NCI-H1105 treated with DMSO at 0.1 percent for 48 hours (cell line): ENCODE results near the gene CHERP.

Source experiments
- DNase-seq: peaks from one replicate; lab custom pipeline; 2025; lab: John Stamatoyannopoulos, UW

CHERP gene, protein sequence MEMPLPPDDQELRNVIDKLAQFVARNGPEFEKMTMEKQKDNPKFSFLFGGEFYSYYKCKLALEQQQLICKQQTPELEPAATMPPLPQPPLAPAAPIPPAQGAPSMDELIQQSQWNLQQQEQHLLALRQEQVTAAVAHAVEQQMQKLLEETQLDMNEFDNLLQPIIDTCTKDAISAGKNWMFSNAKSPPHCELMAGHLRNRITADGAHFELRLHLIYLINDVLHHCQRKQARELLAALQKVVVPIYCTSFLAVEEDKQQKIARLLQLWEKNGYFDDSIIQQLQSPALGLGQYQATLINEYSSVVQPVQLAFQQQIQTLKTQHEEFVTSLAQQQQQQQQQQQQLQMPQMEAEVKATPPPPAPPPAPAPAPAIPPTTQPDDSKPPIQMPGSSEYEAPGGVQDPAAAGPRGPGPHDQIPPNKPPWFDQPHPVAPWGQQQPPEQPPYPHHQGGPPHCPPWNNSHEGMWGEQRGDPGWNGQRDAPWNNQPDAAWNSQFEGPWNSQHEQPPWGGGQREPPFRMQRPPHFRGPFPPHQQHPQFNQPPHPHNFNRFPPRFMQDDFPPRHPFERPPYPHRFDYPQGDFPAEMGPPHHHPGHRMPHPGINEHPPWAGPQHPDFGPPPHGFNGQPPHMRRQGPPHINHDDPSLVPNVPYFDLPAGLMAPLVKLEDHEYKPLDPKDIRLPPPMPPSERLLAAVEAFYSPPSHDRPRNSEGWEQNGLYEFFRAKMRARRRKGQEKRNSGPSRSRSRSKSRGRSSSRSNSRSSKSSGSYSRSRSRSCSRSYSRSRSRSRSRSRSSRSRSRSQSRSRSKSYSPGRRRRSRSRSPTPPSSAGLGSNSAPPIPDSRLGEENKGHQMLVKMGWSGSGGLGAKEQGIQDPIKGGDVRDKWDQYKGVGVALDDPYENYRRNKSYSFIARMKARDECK

DNA sequence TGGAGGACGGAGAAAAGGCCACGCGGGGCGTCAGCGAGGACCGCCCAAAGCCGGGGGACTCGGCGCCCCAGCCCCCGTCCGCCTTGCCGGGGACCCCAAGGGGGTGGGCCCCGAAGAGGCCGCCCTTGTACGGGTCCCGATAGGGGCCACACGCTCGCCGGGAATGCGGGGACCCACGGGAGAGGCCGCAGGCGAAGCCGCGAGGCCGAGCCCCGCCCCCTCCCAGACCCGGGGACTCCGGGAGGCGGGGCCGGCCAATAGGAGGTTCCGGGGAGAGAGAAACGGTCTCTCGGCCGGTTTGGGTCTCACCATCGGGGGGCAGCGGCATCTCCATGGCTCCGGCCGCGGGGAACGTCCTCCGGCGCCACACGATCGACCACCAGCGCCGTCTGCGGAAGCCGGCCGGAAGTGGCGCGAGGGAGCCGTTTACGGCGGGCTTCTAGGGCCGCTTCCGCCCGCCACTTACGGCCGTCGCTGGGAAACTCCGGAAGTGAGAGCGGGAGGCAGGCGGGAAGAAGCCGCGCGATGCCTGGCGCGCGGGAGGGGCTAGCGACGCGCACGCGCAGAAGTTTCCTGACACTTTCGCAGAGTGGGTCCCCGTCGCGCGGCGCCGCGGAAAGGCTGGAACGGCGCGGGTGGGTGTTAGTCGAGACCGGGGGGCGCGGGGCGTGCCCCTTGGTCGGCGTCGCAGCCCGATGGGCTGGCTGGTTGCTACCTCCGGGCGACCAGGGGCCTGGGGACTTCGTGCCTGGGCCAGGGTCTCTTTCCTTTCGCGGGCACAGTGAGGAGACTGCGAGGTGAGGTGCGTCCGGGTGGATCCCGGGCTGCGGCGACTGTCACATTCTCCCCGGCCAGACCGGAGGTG lies at the start of gene CHERP:
Gene CHERP (minus strand): TSS at position 393 of the 865 bp plus-strand sequence. CDS start 59 bp downstream, at position 334.
- DNase-seq, result peak; percentile 93

DNA sequence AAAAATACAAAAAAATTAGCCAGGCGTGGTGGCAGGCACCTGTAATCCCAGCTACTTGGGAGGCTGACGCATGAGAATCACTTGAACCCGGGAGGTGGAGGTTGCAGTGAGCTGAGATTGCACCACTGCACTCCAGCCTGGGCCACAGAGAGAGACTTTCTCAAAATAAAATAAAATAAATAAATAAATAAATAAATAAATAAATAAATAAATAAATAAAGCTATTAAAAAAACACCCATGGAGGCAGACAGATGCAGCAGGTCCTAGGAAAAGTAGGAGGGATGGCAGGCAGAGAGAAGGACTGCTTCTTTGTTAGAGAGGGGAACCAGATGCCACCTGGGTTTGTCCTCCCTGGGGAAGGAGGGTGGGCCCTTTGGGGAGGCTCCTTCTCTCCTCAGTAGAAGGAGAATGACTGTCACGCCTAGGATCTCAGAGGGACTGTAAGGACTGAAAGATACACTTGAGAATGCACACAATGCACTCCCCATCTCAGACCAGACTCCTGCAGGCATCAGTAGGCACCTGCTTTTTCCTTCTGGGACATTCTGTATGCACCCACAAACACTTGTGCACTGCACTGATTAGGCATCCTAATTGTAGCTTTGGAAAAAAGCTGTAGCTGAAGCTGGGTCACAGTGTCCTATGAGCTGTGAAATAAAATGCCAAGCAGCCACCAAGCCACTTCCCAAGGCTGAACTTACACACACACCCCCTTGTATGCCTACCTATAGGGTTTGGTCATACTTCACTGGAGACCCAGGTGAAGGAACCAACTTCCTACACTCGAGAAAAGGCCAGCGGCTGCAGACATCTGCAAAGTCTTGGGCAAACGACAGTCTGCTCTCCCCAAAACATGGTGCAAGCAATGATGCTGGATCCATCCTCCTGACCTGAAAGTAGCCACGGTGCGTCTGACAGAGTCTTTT lies 48.9 kb upstream of the CHERP start:
- no peak for DNase-seq

DNA sequence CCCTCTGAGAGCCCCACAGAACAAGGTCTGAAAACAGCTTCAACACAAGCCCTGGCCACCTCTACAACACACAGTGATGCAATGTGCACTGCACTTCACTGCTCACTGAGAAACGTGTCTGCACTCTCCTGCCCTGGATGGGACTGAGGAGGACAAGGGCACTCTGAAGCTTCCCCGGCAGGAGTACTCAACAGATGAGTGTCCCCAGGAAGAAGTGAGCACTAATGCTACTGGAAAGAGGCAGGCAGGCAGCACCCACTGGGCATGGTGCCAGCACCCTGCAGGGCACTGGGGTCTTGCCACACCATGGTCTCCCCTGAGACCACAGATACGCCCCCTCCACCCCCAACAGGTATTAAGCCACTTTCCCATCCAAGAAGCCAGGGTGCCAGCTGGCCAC lies 47.7 kb upstream of the CHERP start:
- peak; percentile 30 for DNase-seq

DNA sequence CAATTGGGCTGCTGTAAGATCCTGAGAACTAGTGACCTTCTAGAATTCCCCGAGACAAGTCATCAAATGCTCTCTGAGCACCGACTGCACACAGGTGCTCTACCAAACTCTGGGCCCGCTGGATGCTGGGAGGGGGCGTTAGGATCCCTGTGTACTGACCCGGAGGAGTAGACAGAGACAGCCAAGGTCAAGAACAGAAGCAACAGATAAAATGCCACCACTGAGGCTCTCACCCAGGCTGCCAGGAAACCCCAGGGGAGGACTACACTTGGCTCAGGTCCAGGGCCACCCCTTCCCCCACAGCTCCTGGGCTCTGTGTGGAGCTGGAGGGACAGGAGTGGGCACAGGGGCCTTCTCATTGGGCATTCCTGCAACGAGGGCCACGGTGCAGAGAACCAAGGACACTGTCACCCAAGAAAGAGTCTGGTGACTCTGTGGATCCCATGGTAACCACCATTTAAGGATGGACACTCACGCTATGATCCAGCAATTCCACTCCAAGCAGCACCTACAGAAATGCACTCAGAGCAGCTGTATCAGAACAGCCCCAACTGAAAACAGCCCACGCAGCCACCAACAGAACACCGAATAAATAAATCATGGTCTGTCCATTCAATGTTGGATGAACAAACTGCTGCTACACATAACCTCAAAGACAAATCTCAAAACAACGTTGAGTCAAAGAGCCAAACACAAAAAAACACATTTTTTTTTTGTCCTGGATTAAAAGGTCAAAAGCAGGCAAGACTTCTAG lies 46.8 kb upstream of the CHERP start:
- no peak for DNase-seq

DNA sequence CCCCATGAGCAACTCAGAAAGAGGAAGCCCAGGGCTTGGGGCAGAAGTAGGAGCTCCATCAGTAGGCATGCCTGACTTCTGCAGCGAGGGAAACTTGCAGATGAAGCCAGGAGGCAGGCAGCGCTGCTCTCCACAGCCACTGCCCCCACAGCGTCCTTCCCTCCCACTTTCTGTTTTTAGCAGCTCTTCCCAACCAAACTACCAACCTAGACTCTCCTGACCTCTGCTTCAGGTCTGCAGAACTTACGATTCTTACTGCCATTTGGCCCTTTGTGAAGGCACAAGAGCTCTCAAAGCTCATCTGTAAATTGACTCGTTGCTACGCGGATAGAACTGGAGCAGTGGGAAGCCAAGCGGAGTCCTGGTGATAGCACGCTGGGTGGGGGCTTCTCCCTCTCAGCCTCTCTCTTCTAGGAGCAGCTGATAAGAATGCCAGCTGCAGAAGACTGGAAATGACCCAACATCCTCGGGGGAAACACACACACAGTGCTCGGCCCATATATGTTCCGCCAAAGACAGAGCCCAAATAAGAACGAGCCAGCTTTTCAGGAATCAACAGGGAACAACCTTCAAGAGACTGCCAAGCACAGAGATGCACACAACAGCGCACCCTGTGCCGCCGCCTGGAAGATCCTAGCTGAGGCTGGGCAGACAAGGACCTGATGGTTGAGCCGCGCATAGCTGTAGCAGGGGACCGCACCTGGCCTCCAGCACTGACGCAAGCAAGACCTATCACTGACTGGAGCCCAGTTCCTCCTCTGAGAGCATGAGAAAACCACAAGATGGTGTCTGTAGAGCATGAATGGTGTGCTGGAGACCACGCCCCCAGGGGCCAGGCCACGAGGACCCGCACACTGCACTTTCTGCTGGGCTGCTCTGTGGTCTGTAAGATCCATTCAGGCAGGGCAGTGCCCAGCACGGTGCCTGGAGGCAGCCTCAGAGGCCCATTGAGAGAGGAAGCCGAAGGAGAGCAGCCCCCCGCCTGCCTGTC lies 45.9 kb upstream of the CHERP start:
- DNase-seq, result no peak

DNA sequence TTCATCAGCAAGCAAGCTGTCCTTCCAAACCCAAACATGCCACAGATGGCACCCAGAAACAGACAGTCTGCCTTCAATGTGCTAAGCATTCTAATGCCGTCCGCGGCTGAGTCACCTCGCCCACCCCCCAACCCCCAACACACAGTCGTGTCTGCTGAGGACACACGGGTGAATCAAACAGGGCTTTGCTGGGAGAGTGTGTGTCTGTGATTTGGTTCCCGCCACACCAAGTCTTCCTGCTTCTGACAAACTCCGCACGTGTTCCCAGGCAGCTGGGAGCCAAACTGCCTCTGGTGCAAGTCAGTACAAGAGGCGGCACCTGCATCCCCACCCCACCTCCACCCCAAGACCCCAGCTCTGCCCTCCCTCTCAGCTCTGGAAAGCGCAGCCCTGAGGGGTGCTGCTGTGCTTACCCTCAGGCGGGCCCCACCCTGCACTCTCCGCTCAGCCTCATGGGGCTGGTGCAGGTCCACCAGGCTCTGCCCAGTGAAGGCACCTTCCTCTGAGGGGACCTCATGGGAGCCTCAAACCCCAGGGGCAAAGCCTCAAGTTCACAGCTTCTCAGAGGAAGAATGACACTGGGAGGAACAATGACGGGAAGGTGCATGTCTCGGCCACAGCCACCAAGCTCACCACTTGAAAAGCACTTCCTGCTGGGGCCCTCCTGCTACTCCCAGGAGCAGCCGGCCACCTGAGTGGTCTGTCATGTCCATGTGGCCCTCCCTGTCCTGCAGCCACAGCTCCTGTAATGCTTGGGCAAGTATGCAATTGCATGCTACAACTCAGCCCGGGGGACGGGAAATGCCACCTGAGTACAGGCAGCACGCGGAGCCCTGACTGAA lies 45.0 kb upstream of the CHERP start:
- DNase-seq, result no peak

DNA sequence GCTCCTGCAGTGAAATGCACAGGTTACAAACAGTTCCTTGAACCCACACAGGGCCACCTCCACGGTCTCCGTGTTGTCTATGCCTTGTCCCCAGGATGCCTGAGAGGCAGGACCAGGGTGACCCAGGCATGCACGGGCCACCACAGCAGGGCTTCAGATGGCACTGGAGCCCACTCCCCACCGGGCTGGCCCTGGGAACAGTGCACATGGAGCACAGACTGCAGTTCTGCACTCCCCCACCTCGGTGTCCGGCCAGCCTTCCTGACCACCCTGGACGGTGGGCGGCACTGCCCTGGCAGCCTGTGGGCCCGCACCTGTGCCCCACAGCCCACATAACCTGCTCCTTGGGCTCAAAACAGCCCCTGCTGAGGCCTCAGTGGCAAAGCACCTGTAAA lies 44.2 kb upstream of the CHERP start:
- no peak for DNase-seq

DNA sequence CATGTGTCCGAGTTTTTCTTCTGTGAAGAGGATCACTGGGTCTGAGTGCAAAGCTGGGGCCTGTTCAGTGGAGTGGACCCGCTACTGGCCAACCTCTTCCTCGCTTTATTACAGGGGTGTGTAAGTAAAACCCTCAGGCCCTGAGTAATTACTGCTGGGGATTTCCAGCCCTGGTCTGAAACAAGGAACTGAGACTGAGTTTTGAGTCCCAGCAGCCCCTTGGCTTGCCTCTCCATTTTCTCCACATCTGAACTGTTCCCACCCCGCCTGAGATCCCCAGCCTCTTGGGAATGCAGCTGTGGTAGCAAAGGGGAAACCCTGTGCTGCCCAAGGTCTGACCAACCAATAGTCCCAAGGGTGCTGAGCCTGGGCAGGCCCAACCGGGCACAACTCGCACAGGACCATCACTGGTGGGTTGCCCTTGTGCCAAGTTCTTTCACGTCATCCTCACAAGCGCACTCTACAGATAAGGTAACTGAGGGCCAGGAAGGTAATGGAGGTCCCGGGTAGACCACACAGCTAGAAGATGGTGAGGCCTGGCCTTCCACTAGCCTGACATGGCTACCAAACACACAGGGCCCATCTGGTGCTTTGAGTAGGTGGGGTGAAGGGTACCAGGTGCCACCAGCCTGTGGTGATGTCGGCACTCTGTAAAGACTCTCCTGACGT lies 43.7 kb upstream of the CHERP start:
- DNase-seq, result no peak

DNA sequence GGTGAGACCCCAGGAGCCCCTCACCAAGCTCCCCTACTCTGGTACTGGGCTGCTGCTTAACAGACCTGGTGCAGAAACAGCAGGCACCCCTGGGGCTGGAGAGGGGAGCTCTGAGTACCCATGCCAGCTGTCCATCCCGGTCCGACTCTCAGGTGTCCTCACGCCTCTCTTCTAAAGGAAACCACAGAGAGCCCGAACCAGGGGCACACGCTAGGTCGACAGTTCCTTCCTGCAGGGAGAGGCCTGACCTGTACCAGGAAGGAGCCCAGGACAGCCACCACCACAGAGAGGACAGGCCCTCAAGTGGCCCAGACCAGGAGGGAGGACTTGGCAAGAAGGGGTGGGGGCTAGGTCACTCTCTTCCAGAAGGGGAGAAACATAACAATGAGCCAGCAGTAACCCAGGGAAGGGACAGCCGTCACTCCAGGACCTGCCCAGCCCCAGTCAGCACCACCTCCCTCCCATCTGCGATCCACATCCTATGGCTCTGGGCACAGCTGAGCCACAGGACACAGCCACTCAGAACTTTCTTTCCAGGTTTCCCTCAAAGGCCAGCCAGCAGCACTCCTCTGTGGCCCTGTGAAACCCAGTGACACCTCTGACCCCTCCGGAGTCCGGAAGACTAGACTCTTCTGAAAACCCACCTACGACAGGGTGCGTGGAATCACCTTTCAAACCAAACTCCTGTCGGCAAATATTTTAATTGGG lies 43.0 kb upstream of the CHERP start:
- DNase-seq, result no peak

DNA sequence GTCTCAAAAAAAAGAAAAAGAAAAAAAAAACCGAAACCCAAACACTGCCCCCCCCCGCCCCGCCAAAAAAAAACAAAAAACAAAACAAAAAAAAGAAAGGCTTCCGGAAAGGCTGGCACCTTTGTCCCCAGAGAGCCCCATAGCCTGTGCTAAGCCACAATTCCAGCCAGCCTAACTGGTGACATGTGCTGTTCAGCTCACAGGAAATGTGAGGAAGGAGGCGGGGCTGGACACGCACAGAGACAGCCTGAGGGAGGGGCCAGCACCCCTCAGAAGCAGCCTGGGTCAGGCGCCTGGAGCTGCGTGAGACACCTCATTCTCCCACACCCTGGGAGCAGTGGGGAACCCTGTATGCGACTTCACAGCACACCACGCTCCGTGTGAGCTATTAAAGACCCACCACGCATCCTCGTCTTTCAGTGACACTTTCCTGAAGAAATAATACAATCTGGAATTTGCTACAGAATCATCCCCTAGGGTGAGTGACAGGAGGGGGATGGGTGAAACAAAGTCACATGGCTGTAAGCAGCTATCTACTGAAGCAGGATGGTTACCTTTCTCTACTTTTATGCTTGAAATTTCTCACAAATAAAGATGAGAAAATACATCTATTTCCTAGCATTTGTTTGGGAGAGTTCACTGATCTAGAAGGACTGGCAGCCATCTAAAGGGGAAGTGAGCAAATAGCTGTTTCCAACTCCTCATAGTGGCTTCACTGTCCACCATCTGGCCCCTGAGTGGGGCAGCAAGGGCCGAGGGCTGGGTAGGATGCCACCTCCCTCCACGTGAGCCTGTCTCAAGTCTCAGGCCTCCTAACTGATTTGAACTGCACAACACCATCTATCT lies 42.2 kb upstream of the CHERP start:
- no peak for DNase-seq

DNA sequence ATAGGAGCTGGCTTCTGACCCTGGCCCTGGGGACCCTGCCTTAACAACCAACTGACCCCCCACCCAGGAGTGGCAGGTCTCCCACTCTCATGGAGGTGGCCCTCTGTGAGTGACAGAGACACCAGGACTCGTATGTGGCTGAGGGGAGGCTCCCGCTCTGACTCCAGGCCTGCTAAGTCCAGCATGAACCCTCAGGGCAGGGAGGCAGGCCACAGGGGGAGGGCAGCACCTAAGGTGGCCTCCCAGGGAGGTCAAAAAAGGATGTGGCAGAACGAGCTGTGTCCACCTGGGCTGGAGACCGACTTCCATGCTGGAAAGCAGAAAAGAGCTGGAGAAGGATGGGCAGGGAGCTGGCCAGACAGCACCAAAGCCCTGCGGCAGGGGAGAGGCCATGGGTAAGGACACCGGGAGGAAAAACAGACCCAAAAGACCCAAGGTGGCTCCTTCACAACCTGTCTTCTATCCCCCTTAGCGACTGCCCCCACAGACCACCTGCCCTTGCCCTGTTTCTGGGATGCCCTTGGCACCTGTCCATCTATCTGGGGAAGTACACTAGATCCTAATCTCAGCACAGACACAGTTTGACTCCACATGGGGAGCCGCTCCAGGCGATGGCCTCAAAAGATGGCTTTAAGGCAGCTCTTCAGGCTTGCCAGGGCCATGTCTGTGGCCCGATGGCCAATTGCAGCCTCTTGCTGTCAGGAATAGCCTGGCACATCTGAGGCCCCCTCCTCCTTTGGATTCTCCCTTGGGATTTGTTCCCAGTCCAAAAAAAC lies 40.4 kb upstream of the CHERP start:
- DNase-seq, result no peak

DNA sequence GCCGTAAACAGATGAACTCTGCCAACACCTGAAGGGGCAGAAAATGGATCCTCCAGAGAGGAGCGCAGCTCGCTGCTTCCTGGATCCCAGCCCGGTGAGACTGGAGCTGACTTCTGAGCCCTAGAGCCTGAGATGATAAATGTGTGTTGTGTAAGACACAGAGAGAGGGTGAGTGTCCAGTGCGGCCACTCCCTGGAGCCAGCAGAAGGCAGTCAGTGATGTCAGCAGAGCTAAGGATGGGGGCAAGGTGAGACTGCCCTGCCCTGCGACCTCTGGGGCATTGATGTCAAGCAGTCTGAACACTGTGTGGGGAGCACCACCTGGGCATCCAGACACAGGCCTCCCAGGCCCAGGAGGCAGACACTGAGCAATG lies 39.7 kb upstream of the CHERP start:
- no peak for DNase-seq

DNA sequence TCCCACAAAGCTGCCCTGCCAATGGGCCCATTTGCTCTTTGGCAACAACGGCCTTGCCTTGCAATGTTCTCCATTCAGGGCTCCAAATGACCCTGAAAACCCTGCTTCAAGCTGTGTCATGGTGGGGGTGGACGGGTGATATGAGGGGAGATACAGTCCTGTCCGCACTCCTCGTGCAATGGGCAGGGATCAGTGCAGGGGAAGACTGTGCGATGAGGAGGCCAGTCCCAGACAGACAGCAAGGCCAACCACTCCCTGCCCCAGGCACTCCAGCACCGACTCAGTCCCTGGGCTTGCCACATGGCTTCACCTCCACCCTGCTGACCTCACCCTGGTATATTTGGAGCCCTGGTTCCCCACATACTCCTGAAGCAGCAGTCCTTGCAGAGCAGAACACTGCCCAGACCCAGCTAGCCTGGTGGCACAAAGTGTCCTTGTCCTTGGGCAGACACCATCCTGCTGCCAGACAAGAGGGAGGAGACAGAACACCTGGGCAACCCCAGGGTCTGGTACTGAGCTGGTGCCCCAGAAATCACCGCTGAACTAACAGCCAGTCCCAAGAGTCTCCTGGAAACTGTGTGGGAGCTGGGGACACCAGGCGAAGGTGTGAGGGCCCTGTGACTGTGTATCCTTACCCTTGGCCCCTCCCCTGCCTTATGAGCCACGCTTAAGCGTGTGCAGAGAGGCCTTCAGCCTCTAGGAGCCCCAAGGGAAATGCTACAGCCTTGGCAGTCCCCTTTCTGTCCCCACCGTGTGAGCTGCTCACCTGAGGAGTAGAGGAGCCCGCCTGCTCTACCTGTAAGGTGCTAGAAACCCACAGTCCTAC lies 39.1 kb upstream of the CHERP start:
- DNase-seq, result no peak

DNA sequence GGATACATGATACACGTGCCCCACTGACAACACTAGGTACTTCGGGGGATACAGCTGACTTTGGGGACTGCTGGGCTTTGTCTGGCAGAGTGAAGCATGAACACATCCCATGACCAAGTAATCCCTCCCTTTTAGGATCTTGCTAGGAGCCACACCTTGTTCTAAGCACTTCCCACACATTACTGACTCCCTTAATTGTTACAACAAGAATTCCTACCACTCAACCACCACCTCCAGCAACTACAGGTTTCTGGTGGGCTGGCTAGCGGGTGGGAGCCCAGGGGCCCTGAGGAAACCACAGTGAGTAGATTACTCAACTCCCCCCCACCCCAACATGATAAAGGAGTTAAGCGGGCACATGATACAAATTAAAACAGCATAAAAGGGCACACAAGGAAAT lies 37.1 kb upstream of the CHERP start:
- DNase-seq, result no peak
